ENCODE measurements around the gene WIPI1.
"Not testable (repeated sequence)": the region's sequence is repeated elsewhere in the genome, so short reads cannot be mapped to it uniquely, and the experiment has no call there.

Gene WIPI1

GRCh38 chr17:68457168-68457538 is at the start of gene WIPI1:
WIPI1 (minus strand) TSS chr17:68457496; CDS start chr17:68457421, 75 bp downstream.
- DNase-seq = no peak

DNA sequence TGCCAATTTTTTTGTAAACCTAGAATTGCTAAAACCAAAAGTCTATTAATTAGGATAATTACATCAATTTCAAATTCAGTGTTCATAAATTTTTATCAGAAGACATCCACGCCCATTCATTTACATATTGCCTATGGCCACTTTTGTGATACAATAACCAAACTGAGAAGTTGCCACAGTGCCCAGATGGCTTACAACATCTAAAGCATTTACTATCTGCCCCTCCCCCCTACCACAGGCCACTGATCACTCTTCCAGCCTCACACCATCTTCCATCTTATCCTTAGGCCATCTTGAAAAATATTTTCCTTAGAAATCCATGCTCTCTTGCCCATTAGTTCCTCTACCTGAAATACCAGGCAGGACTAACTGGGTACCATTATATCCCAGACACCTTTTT is 48.7 kb upstream of the WIPI1 start:
- DNase-seq = no peak

- no peak for DNase-seq
These were observed 43.8 kb upstream of the WIPI1 start for GRCh38 chr17:68501074-68501473.

- no peak for DNase-seq
These were observed 42.3 kb upstream of the WIPI1 start for GRCh38 chr17:68499587-68499986.

GRCh38 chr17:68498479-68499326 is 41.4 kb upstream of the WIPI1 start:
- DNase-seq = no peak

DNA sequence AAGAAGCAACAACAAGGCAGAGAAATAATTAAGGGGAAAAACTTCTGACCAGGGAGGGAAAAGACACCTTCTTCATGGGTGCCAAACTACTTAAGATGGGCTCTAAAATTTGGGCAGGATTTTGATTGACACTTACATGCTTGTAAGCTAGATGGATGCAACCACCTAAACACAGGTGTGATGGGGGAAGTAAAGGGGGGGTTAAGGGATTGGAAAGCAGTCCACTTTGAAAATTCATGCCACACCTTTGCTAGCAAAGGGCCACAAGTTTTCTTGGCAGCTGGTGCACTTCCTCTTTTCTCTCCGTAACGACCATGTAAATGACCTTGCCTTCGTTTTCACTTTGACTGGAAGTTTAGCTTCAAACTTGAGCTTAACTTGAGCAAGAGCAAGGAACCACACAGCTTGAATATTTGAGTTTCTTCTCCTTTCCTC is 40.6 kb upstream of the WIPI1 start:
- no peak for DNase-seq

GRCh38 chr17:68495081-68495480 is 37.8 kb upstream of the WIPI1 start:
- no peak for DNase-seq

GRCh38 chr17:68492394-68493054 is 35.2 kb upstream of the WIPI1 start:
- not testable (repeated sequence) for DNase-seq

DNA sequence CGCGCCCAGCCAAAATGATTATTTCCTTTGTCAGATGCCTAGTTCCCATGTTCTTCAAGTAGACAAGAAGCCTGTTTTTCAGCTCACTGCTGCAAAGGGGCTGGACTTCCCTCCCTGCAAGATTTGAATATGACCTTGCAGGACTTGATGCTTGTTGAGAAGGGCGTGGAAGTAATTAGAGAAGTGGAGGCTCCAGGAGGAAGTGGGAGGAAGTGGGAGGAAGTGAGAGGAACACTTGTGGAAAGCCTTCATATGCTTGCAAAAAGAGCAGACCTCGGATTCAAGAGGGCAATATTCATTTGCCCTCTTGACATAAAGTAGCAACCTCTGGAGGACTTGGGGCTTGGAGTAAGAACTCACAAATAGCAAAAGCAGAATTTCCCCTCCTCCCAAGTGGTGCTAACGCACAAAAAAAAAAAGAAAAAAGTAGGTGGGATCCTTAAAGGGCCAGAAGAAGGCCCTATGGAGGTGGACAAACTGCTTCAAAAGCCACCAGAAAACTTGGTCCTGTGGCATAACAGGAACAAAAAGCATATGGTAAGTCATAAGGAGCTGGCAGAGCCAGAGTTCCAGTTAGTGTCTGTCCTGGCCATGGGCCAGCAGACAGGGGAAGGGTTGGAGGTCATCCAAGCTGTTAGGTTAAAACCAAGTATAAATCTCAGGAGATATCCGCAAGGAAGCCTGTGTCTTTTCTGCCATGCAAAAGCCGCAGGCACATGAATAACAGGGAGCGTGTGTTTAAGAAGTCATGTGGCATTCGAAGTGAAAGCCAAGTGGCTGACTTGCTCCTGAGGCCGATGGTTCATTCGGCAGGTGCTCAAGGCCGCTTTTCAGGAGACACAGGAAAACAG is 34.3 kb upstream of the WIPI1 start:
- no peak for DNase-seq

DNA sequence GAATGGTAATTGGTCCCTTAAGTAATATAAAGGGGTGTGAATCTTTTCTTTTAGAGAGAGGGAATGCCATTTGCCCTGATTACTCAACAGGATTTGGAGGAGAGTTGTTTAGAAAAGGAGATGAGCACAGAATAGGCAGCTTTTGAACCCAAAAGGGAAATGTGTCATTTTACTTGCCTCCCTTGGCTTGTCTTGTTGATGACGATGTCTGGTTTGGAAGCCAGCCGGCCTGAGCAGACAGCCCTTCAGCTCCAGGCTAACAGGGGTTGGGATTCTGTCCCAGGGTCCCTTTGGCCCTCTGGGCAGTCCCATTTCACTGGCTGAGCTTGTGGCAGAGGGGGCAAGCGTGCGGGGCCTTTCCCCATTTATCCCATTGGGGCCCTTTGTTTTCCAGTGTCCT is 32.6 kb upstream of the WIPI1 start:
- no peak for DNase-seq

DNA sequence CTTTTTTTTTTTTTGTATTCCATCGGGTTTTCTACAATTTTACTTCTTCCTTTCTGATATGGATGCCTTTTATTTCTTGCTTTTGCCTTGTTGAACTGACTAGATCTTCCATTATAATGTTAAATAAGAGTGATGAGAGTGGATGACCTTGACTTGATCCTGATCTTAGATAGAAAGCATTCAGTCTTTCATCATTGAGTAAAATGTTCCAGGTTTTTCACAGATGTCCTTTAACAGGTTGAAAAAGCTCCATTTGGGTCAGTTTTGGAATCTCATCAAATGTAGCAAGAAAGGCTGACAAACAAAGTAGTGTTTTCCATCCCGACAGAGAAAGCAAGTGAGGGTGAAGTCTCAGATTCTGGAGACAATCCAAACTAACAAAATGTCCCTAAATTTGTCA is 27.2 kb upstream of the WIPI1 start:
- no peak for DNase-seq

GRCh38 chr17:68482576-68483041 is 25.3 kb upstream of the WIPI1 start:
- DNase-seq = peak; percentile 54

- no peak for DNase-seq
These were observed 23.6 kb upstream of the WIPI1 start for GRCh38 chr17:68480885-68481284.

- DNase-seq = no peak
These were observed 13.7 kb upstream of the WIPI1 start for GRCh38 chr17:68470961-68471360.

DNA sequence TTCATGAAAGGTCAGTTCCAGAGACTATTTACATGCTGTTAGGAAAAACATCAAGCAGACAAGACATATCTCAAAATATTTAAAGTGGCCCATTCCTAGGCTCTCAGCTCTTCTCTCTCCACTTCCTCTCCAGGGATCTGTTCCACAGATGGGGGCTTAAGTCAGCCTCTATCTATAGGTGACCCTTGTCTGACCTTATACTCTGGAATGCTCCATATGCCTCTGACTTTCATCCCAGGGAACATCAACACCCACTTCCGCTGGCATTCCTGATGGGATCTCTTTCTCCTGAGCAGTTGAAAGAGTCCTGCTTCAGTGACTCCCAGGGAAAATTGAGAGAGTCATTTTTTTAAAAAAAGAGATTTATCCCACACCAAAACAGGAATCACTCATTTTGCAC is 11.5 kb upstream of the WIPI1 start:
- no peak for DNase-seq

DNA sequence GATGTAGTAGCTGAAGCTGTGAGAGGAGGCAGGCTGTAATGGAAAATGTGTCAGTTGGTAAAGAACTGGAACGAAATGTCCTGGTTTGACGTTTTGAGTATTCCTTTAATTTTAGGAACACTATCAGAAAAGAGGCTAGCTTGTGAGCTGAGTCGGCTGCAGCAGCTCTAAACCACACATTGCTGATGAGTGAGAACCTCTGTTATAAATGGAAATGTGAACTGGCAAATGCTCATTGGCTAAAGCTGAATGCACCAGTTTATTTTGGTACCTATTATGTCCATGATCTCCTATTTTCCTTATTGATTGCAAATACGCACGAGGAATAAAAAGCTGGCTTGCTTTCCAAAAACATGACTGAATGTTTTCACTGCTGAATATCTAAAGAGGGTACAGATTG is 11.0 kb upstream of the WIPI1 start:
- no peak for DNase-seq

- no peak for DNase-seq
These were observed 6.1 kb upstream of the WIPI1 start for GRCh38 chr17:68463211-68464019.

GRCh38 chr17:68462381-68463210 is 5.3 kb upstream of the WIPI1 start:
- DNase-seq = peak; percentile 96

GRCh38 chr17:68461589-68461988 is 4.3 kb upstream of the WIPI1 start:
- DNase-seq = peak; percentile 48

GRCh38 chr17:68461122-68461539 is 3.8 kb upstream of the WIPI1 start:
- peak; percentile 47 for DNase-seq

GRCh38 chr17:68460715-68461114 is 3.4 kb upstream of the WIPI1 start:
- no peak for DNase-seq
